GM21390 (cell line): ENCODE data around the gene SLC35A5.
"Not testable (repeated sequence)": the region's sequence is repeated elsewhere in the genome, so short reads cannot be mapped to it uniquely, and the experiment has no call there.

Experiments
- ATAC-seq: cut with Tn5 transposase; IDR thresholded peaks from one replicate; pipeline ENCODE4 v1.9.1; 2021; ENCODE audit not compliant: unreplicated experiment

The SLC35A5 gene

GRCh38 chr3:112561734-112562529 is at the start of gene SLC35A5, which contains the start of gene ATG3:
Gene SLC35A5 (plus strand): TSS chr3:112562045. CDS start chr3:112563404, 1,359 bp downstream.
Gene ATG3 (minus strand): TSS chr3:112561962. CDS start chr3:112561528, 434 bp downstream.
- ATAC-seq, result peak; percentile 76

- ATAC-seq, result no peak
Observed at GRCh38 chr3:112512320-112512719, 49.5 kb upstream of the SLC35A5 start.

GRCh38 chr3:112514527-112515128 is 47.2 kb upstream of the SLC35A5 start:
- ATAC-seq, result peak; percentile 98

- not testable (repeated sequence) for ATAC-seq
Observed at GRCh38 chr3:112518970-112519369, 42.9 kb upstream of the SLC35A5 start.

GRCh38 chr3:112519424-112520001 is 42.3 kb upstream of the SLC35A5 start:
- peak; percentile 48 for ATAC-seq

- not testable (repeated sequence) for ATAC-seq
Observed at GRCh38 chr3:112524127-112524526, 37.7 kb upstream of the SLC35A5 start.

- no peak for ATAC-seq
Observed at GRCh38 chr3:112530573-112530972, 31.3 kb upstream of the SLC35A5 start.

GRCh38 chr3:112531358-112531781 is 30.5 kb upstream of the SLC35A5 start:
- ATAC-seq, result no peak

GRCh38 chr3:112539825-112540650 is 21.8 kb upstream of the SLC35A5 start:
- ATAC-seq, result peak; percentile 87

- no peak for ATAC-seq
Observed at GRCh38 chr3:112546216-112546759, 15.6 kb upstream of the SLC35A5 start.

- ATAC-seq, result no peak
Observed at GRCh38 chr3:112550859-112551258, 11.0 kb upstream of the SLC35A5 start.

- ATAC-seq, result no peak
Observed at GRCh38 chr3:112555535-112556170, 6.2 kb upstream of the SLC35A5 start.

- no peak for ATAC-seq
Observed at GRCh38 chr3:112557976-112558375, 3.9 kb upstream of the SLC35A5 start.

- no peak for ATAC-seq
Observed at GRCh38 chr3:112560307-112560706, 1.5 kb upstream of the SLC35A5 start.

- peak; percentile 18 for ATAC-seq
Observed at GRCh38 chr3:112560721-112561483, 943 bp upstream of the SLC35A5 start.

GRCh38 chr3:112561484-112561733 is 436 bp upstream of the SLC35A5 start:
- ATAC-seq, result peak; percentile 47

GRCh38 chr3:112564247-112564939 is 2.5 kb downstream of the SLC35A5 start:
- ATAC-seq, result not testable (repeated sequence)

- ATAC-seq, result no peak
Observed at GRCh38 chr3:112564940-112565305, 3.1 kb downstream of the SLC35A5 start.

- ATAC-seq, result no peak
Observed at GRCh38 chr3:112568642-112569041, 6.8 kb downstream of the SLC35A5 start.
